Parathyroid adenoma (tissue), 2 donors: Measurements from ENCODE around the gene KIAA1549.
"Not testable (repeated sequence)": the region's sequence is repeated elsewhere in the genome, so short reads cannot be mapped to it uniquely, and the experiment has no call there.

Experiments used
- H2AFZ ChIP-seq: fragments of 300-600 bp; sonication (generic); one replicate; pipeline ENCODE4 v1.7.0; 2017; ENCODE audit warnings: antibody characterized with exemption, mild to moderate bottlenecking
- H3K27ac ChIP-seq: fragments of 300-600 bp; sonication (generic); one replicate; pipeline ENCODE4 v1.7.0; 2017
- H3K27me3 ChIP-seq: fragments of 300-600 bp; sonication (generic); one replicate; pipeline ENCODE4 v1.7.0; 2017; ENCODE audit warnings: low read length; ENCODE audit not compliant: control insufficient read depth, insufficient read depth
- H3K36me3 ChIP-seq: fragments of 300-600 bp; sonication (generic); one replicate; pipeline ENCODE4 v1.7.0; 2017; ENCODE audit warnings: low read length; ENCODE audit not compliant: control insufficient read depth, insufficient read depth
- H3K4me1 ChIP-seq: fragments of 300-600 bp; sonication (generic); one replicate; pipeline ENCODE4 v1.7.0; 2017; ENCODE audit warnings: control low read depth
- H3K4me2 ChIP-seq: fragments of 300-600 bp; sonication (generic); one replicate; pipeline ENCODE4 v1.7.0; 2017; ENCODE audit warnings: low read length
- H3K4me3 ChIP-seq: fragments of 300-600 bp; sonication (generic); one replicate; pipeline ENCODE4 v1.7.0; 2017; ENCODE audit warnings: low read depth, low read length
- H3K79me2 ChIP-seq: fragments of 300-600 bp; sonication (generic); one replicate; pipeline ENCODE4 v1.7.0; 2017; ENCODE audit warnings: control low read depth
- H3K9ac ChIP-seq: fragments of 300-600 bp; sonication (generic); one replicate; pipeline ENCODE4 v1.7.0; 2017; ENCODE audit warnings: mild to moderate bottlenecking
- H3K9me3 ChIP-seq: fragments of 300-600 bp; sonication (generic); one replicate; pipeline ENCODE4 v1.7.0; 2017; ENCODE audit warnings: low read length; ENCODE audit not compliant: control insufficient read depth
- CTCF ChIP-seq: fragments of 300-600 bp; sonication (generic); IDR thresholded peaks from one replicate; pipeline ENCODE4 v1.7.0; 2017; ENCODE audit warnings: antibody characterized with exemption, mild to moderate bottlenecking
- donor health status: primary hyperparathyroidism.

The KIAA1549 gene

GRCh38 chr7:138979988-138980562 lies 1.1 kb downstream of the KIAA1549 start:
- no peaks in the 10 kb centered on the region for H3K9me3 ChIP-seq
- peaks cover 9% of the 10 kb centered on the region for H3K4me1 ChIP-seq
- H3K36me3 ChIP-seq = no peaks in the 10 kb centered on the region
- no peaks in the 10 kb centered on the region for H3K27me3 ChIP-seq
- no peak overlapping the region for H3K27ac ChIP-seq
- TF ChIP-seq CTCF = no peak
- peak overlapping the region; percentile 68 for H2AFZ ChIP-seq
- peak overlapping the region; percentile 90 for H3K4me2 ChIP-seq
- peaks cover 37% of the 10 kb centered on the region for H3K79me2 ChIP-seq
- H3K9ac ChIP-seq = no peak overlapping the region
- H3K4me3 ChIP-seq = peak overlapping the region; percentile 70

DNA sequence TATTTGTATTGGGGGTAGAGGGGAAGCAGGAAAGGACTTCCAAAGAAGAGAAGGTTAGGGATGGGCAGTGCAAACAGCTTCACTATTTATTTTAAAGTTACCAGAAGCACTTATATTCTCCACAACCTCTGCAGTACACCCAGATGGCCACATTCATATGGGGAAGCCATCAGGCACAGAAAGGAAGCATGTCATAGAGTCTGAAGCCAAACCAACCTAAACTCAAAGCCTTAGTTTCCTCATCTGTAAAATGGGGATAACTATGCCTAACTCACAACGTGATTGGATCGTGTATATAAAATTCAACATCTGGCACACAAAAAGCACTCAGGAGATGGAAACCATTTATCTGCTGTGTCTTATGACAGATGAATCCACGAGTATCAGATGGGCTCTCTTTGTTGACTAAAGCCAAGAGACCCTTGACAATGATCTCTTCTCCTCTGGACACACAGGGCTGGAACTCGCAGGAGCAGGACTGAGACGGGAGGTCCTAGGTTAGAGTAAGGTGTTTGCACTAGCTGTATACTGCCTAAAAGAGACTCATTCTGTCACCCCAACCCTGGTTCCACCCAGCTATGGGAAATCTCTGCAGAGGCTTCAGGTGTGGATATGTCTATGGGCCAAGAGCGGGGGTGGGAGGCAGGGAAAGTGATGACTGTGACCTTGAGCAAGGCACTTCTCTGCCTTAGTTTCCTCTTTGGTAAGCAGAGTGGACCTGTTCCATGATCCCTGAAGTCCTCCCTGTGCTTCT lies 1.8 kb downstream of the KIAA1549 start:
- H3K27ac ChIP-seq = no peak overlapping the region
- no peaks in the 10 kb centered on the region for H3K27me3 ChIP-seq
- no peaks in the 10 kb centered on the region for H3K36me3 ChIP-seq
- no peak overlapping the region for H3K9ac ChIP-seq
- H2AFZ ChIP-seq = peak overlapping the region; percentile 68
- H3K4me1 ChIP-seq = peaks cover 9% of the 10 kb centered on the region
- H3K4me2 ChIP-seq = no peak overlapping the region
- H3K9me3 ChIP-seq = no peaks in the 10 kb centered on the region
- TF ChIP-seq CTCF = no peak
- peaks cover 44% of the 10 kb centered on the region for H3K79me2 ChIP-seq
- no peak overlapping the region for H3K4me3 ChIP-seq

DNA sequence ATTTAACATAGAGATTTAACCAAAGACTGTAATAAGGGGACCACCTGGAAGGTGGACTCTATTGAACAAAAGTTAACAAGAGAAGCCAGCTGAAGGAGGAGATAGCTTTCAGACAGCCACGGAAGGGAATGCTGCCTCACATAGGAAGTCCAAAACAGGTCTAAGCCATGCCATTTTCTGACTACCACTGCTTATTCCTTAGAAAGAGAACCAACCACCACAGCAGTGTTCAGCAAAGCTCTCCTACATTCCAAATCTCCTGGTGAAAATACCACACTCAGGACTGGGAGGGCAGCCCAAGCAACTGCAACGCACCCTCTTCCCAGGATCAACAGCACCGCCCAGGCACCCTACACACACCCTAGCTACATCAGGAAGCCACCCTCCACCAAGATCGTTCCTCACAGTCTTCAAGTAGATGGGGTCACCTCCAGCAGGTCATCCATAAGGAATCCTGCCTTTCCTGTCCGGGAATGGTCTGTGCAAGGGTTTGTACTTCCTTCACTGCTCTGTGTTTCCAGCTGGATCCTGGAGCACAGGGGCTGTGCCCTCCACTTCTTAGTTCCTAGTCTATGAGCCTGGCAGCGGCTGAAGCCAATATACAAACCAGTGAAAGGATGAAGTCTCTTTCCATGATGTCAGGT lies 2.5 kb downstream of the KIAA1549 start:
- no peak for TF ChIP-seq CTCF
- Histone ChIP-seq H3K36me3 (no peaks in the 10 kb centered on the region), H3K4me3 (no peak overlapping the region), H2AFZ (no peak overlapping the region), H3K79me2 (peaks cover 50% of the 10 kb centered on the region), H3K4me1 (peaks cover 9% of the 10 kb centered on the region), H3K27ac (no peak overlapping the region), H3K9ac (no peak overlapping the region), H3K4me2 (no peak overlapping the region), H3K9me3 (no peaks in the 10 kb centered on the region), H3K27me3 (no peaks in the 10 kb centered on the region)

- not testable (repeated sequence) for H3K9me3 ChIP-seq, H3K27me3 ChIP-seq, H3K4me1 ChIP-seq, H3K27ac ChIP-seq, H3K9ac ChIP-seq, H3K36me3 ChIP-seq, H2AFZ ChIP-seq, H3K4me2 ChIP-seq, H3K4me3 ChIP-seq
- H3K79me2 ChIP-seq = peaks cover 67% of the 10 kb centered on the region
Observed at GRCh38 chr7:138976161-138976560, 5.0 kb downstream of the KIAA1549 start.

- Histone ChIP-seq H2AFZ (no peak overlapping the region), H3K27ac (no peak overlapping the region), H3K79me2 (peaks cover 67% of the 10 kb centered on the region), H3K9ac (no peak overlapping the region), H3K36me3 (no peaks in the 10 kb centered on the region), H3K9me3 (no peaks in the 10 kb centered on the region), H3K4me1 (peaks cover 9% of the 10 kb centered on the region), H3K4me2 (no peak overlapping the region), H3K4me3 (no peak overlapping the region), H3K27me3 (no peaks in the 10 kb centered on the region)
- TF ChIP-seq CTCF = no peak
Observed at GRCh38 chr7:138975343-138976104, 5.7 kb downstream of the KIAA1549 start.
